HEK293 (cell line): ENCODE results near the gene PITPNB.

Experiments used
- CTCF ChIA-PET: fragments of 350-600 bp; formaldehyde crosslinking; extraction: SDS; loops from one replicate; lab custom pipeline; 2021; ENCODE audit warnings: antibody characterized with exemption; lab: Yijun Ruan, JAX
- POLR2A ChIA-PET: fragments of 300-600 bp; formaldehyde crosslinking; extraction: SDS; loops from one replicate; lab custom pipeline; 2020; ENCODE audit warnings: antibody characterized with exemption, inconsistent platforms; lab: Yijun Ruan, JAX
- H3K27ac ChIP-seq: fragments of 200-500 bp; sonication (Bioruptor generic); 2 replicates; pipeline ENCODE4 v1.5.1; 2014; ENCODE audit warnings: low read depth, low read length, control low read depth, inconsistent platforms; ENCODE audit errors: extremely low read depth
- H3K36me3 ChIP-seq, 2 experiments: fragments of 200-500 bp in 1 of 2; sonication (Bioruptor generic) in 1 of 2; 1 replicate in 1 of 2; 2 replicates in 1 of 2; pipeline ENCODE4 v1.5.1; 2014 to 2017; ENCODE audit warnings: inconsistent platforms in 2 of 2, low read length in 2 of 2; ENCODE audit not compliant: control insufficient read depth in 2 of 2, insufficient read depth in 1 of 2
- H3K4me1 ChIP-seq: fragments of 200-500 bp; sonication (Bioruptor generic); 2 replicates; pipeline ENCODE4 v1.5.1; 2014; ENCODE audit warnings: mild to moderate bottlenecking, low read length, inconsistent platforms; ENCODE audit not compliant: control insufficient read depth, insufficient read depth
- H3K4me3 ChIP-seq: 2 replicates; pipeline ENCODE4 v1.5.1; 2011; ENCODE audit warnings: low read depth, mild to moderate bottlenecking, control low read depth, low read length, moderate library complexity
- H3K9me3 ChIP-seq: fragments of 200-500 bp; sonication (Bioruptor generic); 2 replicates; pipeline ENCODE4 v1.5.1; 2014; ENCODE audit warnings: low read depth, low read length, inconsistent platforms; ENCODE audit not compliant: control insufficient read depth, insufficient read depth
- MYNN ChIP-seq: fragments of 450-650 bp; formaldehyde crosslinking; IDR thresholded peaks from 2 replicates; pipeline ENCODE4 v1.5.1; 2016; ENCODE audit warnings: missing biosample characterization, missing genetic modification characterization, borderline replicate concordance
- ZBTB48 ChIP-seq: fragments of 450-650 bp; formaldehyde crosslinking; IDR thresholded peaks from 2 replicates; pipeline ENCODE4 v1.5.1; 2016; ENCODE audit warnings: missing biosample characterization, missing genetic modification characterization
- ZBTB8A ChIP-seq: fragments of 450-650 bp; formaldehyde crosslinking; IDR thresholded peaks from 2 replicates; pipeline ENCODE4 v1.5.1; 2016; ENCODE audit warnings: missing biosample characterization, missing genetic modification characterization
- ZNF140 ChIP-seq: fragments of 450-650 bp; formaldehyde crosslinking; IDR thresholded peaks from 2 replicates; pipeline ENCODE4 v1.5.1; 2016; ENCODE audit warnings: missing biosample characterization, missing genetic modification characterization
- ZNF175 ChIP-seq: fragments of 450-650 bp; formaldehyde crosslinking; IDR thresholded peaks from 2 replicates; pipeline ENCODE4 v1.5.1; 2016; ENCODE audit warnings: missing biosample characterization, missing genetic modification characterization
- ZNF23 ChIP-seq: fragments of 450-650 bp; formaldehyde crosslinking; IDR thresholded peaks from 2 replicates; pipeline ENCODE4 v1.5.1; 2016; ENCODE audit warnings: missing biosample characterization, missing genetic modification characterization, borderline replicate concordance
- ZNF37A ChIP-seq: fragments of 450-650 bp; IDR thresholded peaks from 2 replicates; pipeline ENCODE4 v1.5.1; 2018; ENCODE audit warnings: missing biosample characterization, missing genetic modification characterization
- ZNF560 ChIP-seq: fragments of 450-650 bp; formaldehyde crosslinking; IDR thresholded peaks from 2 replicates; pipeline ENCODE4 v1.5.1; 2017; ENCODE audit warnings: missing biosample characterization, missing genetic modification characterization, borderline replicate concordance
- ZNF621 ChIP-seq: fragments of 450-650 bp; formaldehyde crosslinking; IDR thresholded peaks from 2 replicates; pipeline ENCODE4 v1.5.1; 2017; ENCODE audit warnings: missing biosample characterization, missing genetic modification characterization
- ZNF623 ChIP-seq: fragments of 450-650 bp; formaldehyde crosslinking; IDR thresholded peaks from 2 replicates; pipeline ENCODE4 v1.5.1; 2016; ENCODE audit warnings: missing biosample characterization, missing genetic modification characterization
- ZNF660 ChIP-seq: fragments of 450-650 bp; IDR thresholded peaks from 2 replicates; pipeline ENCODE4 v1.5.1; 2018; ENCODE audit warnings: missing biosample characterization, mild to moderate bottlenecking, missing genetic modification characterization
- ZNF664 ChIP-seq: fragments of 450-650 bp; formaldehyde crosslinking; IDR thresholded peaks from 2 replicates; pipeline ENCODE4 v1.5.1; 2016; ENCODE audit warnings: missing biosample characterization, missing genetic modification characterization
- ZNF785 ChIP-seq: fragments of 450-650 bp; formaldehyde crosslinking; IDR thresholded peaks from 2 replicates; pipeline ENCODE4 v1.5.1; 2016; ENCODE audit warnings: missing biosample characterization, missing genetic modification characterization
- ZSCAN23 ChIP-seq: fragments of 450-650 bp; formaldehyde crosslinking; IDR thresholded peaks from 2 replicates; pipeline ENCODE4 v1.5.1; 2016; ENCODE audit warnings: missing biosample characterization, missing genetic modification characterization
- TF ChIP-seq, protein P1 (sequence below): fragments of 450-650 bp; formaldehyde crosslinking; IDR thresholded peaks from 2 replicates; pipeline ENCODE4 v1.5.1; 2016; ENCODE audit warnings: missing biosample characterization, missing genetic modification characterization
- TF ChIP-seq, protein P2 (sequence below): fragments of 450-650 bp; formaldehyde crosslinking; IDR thresholded peaks from 2 replicates; pipeline ENCODE4 v1.5.1; 2016; ENCODE audit warnings: missing biosample characterization, missing genetic modification characterization
- TF ChIP-seq, protein P3 (sequence below): fragments of 450-650 bp; formaldehyde crosslinking; IDR thresholded peaks from 2 replicates; pipeline ENCODE4 v1.5.1; 2016; ENCODE audit warnings: missing biosample characterization, missing genetic modification characterization
- TF ChIP-seq, protein P4 (sequence below): fragments of 450-650 bp; formaldehyde crosslinking; IDR thresholded peaks from 2 replicates; pipeline ENCODE4 v1.5.1; 2016; ENCODE audit warnings: missing biosample characterization, missing genetic modification characterization
- TF ChIP-seq, protein P5 (sequence below): fragments of 450-650 bp; formaldehyde crosslinking; IDR thresholded peaks from 2 replicates; pipeline ENCODE4 v1.5.1; 2017; ENCODE audit warnings: missing biosample characterization, missing genetic modification characterization

PITPNB gene

DNA sequence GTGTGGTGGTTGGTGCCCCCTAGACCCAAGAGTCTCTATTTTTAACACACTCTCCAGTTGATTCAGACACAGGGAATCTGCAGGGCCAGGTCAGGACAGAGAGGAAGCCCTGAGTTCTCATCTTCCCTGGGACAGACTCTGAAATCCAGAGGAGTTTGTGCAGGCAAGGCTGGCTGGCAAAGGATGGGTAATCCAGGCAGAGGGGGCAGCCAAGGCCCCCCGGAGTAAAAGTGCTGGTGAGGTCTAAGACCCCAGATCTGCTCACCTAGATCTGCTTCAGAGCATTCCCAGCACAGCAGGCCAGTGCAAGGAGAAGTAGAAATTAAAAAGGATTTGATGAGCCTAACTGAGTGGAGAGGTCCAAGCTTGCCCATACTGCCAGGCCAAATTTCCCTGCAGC is 76.9 kb downstream of the PITPNB start:
- TF ChIP-seq ZBTB48 (tag by site-specific recombination) (no peak), ZBTB8A (tag by site-specific recombination) (no peak), ZNF37A (tag by site-specific recombination) (no peak), ZNF660 (tag by site-specific recombination) (no peak), ZNF664 (tag by site-specific recombination) (no peak), ZNF785 (tag by site-specific recombination) (no peak), ZNF140 (tag by site-specific recombination) (no peak), ZNF560 (tag by site-specific recombination) (no peak), ZNF23 (tag by site-specific recombination) (no peak), ZNF623 (no peak)
- TF ChIP-seq, protein P1, sequence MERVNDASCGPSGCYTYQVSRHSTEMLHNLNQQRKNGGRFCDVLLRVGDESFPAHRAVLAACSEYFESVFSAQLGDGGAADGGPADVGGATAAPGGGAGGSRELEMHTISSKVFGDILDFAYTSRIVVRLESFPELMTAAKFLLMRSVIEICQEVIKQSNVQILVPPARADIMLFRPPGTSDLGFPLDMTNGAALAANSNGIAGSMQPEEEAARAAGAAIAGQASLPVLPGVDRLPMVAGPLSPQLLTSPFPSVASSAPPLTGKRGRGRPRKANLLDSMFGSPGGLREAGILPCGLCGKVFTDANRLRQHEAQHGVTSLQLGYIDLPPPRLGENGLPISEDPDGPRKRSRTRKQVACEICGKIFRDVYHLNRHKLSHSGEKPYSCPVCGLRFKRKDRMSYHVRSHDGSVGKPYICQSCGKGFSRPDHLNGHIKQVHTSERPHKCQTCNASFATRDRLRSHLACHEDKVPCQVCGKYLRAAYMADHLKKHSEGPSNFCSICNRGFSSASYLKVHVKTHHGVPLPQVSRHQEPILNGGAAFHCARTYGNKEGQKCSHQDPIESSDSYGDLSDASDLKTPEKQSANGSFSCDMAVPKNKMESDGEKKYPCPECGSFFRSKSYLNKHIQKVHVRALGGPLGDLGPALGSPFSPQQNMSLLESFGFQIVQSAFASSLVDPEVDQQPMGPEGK (tag by site-specific recombination): no peak
- TF ChIP-seq, protein P2, sequence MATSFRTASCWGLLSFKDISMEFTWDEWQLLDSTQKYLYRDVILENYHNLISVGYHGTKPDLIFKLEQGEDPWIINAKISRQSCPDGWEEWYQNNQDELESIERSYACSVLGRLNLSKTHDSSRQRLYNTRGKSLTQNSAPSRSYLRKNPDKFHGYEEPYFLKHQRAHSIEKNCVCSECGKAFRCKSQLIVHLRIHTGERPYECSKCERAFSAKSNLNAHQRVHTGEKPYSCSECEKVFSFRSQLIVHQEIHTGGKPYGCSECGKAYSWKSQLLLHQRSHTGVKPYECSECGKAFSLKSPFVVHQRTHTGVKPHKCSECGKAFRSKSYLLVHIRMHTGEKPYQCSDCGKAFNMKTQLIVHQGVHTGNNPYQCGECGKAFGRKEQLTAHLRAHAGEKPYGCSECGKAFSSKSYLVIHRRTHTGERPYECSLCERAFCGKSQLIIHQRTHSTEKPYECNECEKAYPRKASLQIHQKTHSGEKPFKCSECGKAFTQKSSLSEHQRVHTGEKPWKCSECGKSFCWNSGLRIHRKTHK (tag by site-specific recombination): no peak
- TF ChIP-seq, protein P3, sequence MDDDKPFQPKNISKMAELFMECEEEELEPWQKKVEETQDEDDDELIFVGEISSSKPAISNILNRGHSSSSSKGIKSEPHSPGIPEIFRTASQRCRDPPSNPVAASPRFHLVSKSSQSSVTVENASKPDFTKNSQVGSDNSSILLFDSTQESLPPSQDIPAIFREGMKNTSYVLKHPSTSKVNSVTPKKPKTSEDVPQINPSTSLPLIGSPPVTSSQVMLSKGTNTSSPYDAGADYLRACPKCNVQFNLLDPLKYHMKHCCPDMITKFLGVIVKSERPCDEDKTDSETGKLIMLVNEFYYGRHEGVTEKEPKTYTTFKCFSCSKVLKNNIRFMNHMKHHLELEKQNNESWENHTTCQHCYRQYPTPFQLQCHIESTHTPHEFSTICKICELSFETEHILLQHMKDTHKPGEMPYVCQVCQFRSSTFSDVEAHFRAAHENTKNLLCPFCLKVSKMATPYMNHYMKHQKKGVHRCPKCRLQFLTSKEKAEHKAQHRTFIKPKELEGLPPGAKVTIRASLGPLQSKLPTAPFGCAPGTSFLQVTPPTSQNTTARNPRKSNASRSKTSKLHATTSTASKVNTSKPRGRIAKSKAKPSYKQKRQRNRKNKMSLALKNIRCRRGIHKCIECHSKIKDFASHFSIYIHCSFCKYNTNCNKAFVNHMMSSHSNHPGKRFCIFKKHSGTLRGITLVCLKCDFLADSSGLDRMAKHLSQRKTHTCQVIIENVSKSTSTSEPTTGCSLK (tag by site-specific recombination): no peak
- TF ChIP-seq, protein P4, sequence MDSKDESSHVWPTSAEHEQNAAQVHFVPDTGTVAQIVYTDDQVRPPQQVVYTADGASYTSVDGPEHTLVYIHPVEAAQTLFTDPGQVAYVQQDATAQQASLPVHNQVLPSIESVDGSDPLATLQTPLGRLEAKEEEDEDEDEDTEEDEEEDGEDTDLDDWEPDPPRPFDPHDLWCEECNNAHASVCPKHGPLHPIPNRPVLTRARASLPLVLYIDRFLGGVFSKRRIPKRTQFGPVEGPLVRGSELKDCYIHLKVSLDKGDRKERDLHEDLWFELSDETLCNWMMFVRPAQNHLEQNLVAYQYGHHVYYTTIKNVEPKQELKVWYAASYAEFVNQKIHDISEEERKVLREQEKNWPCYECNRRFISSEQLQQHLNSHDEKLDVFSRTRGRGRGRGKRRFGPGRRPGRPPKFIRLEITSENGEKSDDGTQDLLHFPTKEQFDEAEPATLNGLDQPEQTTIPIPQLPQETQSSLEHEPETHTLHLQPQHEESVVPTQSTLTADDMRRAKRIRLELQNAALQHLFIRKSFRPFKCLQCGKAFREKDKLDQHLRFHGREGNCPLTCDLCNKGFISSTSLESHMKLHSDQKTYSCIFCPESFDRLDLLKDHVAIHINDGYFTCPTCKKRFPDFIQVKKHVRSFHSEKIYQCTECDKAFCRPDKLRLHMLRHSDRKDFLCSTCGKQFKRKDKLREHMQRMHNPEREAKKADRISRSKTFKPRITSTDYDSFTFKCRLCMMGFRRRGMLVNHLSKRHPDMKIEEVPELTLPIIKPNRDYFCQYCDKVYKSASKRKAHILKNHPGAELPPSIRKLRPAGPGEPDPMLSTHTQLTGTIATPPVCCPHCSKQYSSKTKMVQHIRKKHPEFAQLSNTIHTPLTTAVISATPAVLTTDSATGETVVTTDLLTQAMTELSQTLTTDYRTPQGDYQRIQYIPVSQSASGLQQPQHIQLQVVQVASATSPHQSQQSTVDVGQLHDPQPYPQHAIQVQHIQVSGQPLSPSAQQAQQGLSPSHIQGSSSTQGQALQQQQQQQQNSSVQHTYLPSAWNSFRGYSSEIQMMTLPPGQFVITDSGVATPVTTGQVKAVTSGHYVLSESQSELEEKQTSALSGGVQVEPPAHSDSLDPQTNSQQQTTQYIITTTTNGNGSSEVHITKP (tag by site-specific recombination): no peak
- TF ChIP-seq, all 188 proteins: peak for 0
- POLR2A ChIA-PET: interaction anchor here (0.6 kb wide), 1 partner anchor 1041 kb away, joined by 4 read pairs; the partner anchor contains the start of gene ZNRF3

DNA sequence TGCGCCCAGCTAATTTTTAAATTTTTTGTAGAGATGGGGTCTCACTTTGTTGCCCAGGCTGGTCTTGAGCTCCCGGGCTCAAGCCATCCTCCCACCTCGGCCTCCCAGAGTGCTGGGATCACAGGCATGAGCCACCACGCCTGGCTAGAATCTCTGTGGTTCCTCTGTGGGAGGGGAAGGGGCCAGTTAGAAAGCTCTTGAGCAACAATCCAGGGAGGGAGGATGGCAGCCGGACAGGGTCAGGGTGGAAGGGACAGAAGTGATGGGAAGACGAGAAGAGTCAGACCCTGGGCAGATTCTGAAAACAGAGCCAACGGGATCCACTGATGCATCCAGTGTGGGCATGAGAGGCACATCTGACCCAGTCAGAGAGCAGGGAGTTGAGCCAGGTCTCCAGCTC is 78.6 kb downstream of the PITPNB start:
- no peaks in the 10 kb centered on the region for H3K9me3 ChIP-seq
- H3K27ac ChIP-seq: no peak overlapping the region
- CTCF ChIA-PET: interaction anchor here (0.8 to 1.1 kb wide), 2 partner anchors 9 to 1083 kb away, joined by 4 read pairs; no protein-coding TSS in a partner anchor
- no peaks in the 10 kb centered on the region for H3K4me1 ChIP-seq
- peaks cover 0 to 13% of the 10 kb centered on the region in 2 experiments; a peak in 1 of 3 replicates for H3K36me3 ChIP-seq
- H3K4me3 ChIP-seq: no peak overlapping the region
- POLR2A ChIA-PET: no interaction called here
- TF ChIP-seq, protein P5, sequence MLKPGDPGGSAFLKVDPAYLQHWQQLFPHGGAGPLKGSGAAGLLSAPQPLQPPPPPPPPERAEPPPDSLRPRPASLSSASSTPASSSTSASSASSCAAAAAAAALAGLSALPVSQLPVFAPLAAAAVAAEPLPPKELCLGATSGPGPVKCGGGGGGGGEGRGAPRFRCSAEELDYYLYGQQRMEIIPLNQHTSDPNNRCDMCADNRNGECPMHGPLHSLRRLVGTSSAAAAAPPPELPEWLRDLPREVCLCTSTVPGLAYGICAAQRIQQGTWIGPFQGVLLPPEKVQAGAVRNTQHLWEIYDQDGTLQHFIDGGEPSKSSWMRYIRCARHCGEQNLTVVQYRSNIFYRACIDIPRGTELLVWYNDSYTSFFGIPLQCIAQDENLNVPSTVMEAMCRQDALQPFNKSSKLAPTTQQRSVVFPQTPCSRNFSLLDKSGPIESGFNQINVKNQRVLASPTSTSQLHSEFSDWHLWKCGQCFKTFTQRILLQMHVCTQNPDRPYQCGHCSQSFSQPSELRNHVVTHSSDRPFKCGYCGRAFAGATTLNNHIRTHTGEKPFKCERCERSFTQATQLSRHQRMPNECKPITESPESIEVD (tag by site-specific recombination): no peak
- TF ChIP-seq MYNN (tag by site-specific recombination): no peak
- no peak for TF ChIP-seq ZNF621 (tag by site-specific recombination)
- no peak for TF ChIP-seq ZNF175
- no peak for TF ChIP-seq ZSCAN23 (tag by site-specific recombination)
- TF ChIP-seq, protein P4 (tag by site-specific recombination): no peak

More for the DNA sequence above, 76.9 kb downstream of the PITPNB start:
- Histone ChIP-seq H3K4me3 (no peak overlapping the region), H3K4me1 (no peaks in the 10 kb centered on the region), H3K9me3 (no peaks in the 10 kb centered on the region), H3K27ac (no peak overlapping the region), H3K36me3 (peaks cover 0 to 24% of the 10 kb centered on the region in 2 experiments; a peak in 1 of 3 replicates)
- CTCF ChIA-PET: no interaction called here
